HG03095 (cell line): ENCODE results near the gene KCNJ10.

Experiments
- ATAC-seq: cut with Tn5 transposase; IDR thresholded peaks from one replicate; pipeline ENCODE4 v1.9.1; 2021; ENCODE audit warnings: moderate library complexity; ENCODE audit not compliant: unreplicated experiment

KCNJ10 gene

GRCh38 chr1:159992161-159992560 lies 77.8 kb downstream of the KCNJ10 start:
- ATAC-seq, result no peak

DNA sequence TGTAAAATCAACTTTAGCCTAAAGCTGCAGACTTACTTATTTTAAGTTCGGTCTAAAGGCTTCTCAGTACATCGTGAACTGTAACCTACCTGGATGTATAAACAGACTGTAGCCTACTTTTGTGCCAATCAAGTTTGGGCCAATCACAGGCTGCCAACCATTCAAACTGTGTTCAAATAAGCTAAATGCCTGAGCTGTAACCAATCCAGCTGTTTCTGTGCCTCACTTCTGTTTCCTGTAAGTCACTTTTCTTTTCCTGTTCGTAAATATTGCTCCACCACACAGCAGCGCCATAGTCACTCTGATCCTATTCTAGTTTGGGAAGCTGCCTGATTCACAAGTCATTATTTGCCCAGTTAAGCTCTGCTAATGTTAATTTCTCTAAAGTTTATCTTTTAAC lies 78.4 kb downstream of the KCNJ10 start:
- no peak for ATAC-seq

GRCh38 chr1:159990005-159990404 lies 80.0 kb downstream of the KCNJ10 start:
- ATAC-seq, result no peak

- ATAC-seq, result no peak
These were observed 80.4 kb downstream of the KCNJ10 start for GRCh38 chr1:159989581-159989980.

DNA sequence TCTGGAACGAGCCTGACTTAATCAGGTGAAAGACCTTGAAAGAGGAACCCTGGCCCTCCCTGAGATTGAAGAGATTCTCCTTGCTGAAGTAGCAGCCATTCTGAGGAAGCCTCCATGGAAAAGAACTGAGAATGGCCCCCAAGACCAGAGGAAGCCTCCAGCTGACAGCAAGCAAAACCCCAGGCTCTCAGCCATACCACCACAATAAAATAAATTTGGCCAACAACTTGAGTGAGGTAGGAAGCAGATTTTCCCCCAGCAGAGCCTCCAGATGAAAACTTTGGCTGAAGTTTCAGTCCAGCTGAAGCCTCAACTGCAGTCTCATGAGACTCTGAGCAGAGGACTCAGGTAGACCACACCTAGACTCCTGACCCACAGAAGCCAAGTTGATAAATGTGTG lies 82.0 kb downstream of the KCNJ10 start:
- ATAC-seq, result no peak

- no peak for ATAC-seq
These were observed 82.8 kb downstream of the KCNJ10 start for GRCh38 chr1:159987186-159987585.

DNA sequence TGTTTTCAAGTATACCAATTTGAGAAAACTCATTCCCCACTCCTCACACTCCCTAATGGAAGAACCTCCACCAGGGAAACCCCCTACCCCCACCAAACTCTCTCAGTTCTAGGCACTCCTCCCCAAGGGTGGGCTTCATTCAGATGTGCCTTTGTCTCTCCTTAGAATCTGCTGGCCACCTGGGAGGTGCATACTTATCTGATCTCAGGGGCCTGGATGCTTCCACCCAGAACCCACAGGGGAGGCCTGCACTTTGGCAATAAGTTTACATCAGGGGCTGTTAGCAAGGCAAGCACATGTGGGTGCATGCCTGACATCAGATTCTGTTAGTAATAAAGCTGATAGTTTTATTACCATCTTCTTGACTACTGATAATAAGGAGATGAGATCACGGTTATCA lies 83.4 kb downstream of the KCNJ10 start:
- no peak for ATAC-seq

DNA sequence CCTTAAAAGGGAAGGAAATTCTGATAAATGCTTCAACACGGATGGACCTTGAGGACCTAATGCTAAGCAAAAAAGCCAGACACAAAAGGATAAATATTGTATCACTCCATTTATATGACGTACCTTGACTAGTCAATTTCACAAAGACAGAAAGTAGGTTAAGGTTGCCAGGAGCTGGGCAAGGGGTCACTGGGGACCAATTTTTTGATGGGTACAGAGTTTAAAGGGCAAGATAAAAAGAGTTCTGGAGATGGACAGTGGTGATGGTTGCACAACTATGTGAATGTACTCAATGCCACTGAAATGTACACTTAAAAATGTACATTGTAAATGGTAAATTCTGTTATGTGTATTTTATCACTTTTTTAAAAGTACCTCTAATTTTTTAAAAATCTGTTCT lies 83.9 kb downstream of the KCNJ10 start:
- ATAC-seq, result no peak

DNA sequence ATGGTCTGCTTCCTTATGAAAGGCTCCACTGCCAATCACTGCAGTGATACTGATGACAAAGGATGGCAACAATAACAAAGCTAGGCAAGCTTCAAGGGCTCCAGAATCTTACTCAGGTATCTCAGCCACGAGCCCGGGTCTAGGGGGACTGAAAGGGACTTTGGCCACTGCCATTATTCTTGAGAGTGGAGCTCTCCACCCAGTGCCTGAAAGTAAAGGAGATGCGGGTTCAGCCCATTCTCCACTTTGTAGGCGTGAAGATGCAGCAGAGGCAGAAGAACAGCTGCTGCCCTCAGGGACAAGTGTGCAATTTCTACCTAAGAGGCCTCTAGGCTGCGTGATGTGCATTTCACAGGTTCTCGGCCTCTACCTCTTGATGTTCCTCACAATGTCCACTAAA lies 84.5 kb downstream of the KCNJ10 start:
- ATAC-seq, result no peak

GRCh38 chr1:159983681-159984080 lies 86.3 kb downstream of the KCNJ10 start:
- ATAC-seq, result no peak

GRCh38 chr1:159982280-159982679 lies 87.7 kb downstream of the KCNJ10 start:
- ATAC-seq, result no peak

DNA sequence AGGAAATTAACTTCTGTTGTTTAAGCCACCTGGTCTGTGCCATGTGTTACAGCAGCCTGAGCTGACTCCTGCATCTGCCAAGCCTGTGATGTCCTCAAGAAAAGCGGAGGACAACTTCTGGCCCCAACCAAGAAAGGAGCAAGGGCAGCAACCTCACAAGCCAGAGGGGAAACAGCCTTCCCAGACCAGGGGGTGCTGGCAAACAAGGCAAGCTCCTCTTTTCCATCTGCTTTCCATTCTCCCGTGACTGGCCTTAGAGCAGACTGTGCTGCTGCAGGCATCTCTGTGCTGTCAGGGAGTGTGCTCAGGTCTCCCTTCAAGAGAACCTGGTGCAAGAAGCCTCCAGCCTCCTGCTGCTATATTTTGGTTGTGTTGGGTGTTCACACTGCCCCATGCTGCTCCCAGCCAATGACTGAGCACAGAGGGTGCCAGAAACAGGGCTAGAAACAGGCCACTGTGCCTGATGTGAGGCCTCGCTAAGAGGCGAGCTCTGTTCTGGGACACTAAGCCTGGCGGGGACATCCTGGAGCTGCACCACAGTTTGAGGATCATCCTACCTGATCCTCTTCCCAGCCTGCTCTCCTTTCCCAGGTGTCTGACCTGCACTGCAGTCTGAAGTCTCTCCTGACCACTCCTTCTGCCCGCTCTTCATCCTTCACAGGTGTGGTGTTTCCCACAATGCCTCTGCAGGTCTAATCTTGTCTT lies 88.5 kb downstream of the KCNJ10 start:
- no peak for ATAC-seq

GRCh38 chr1:159980786-159981185 lies 89.2 kb downstream of the KCNJ10 start:
- no peak for ATAC-seq

DNA sequence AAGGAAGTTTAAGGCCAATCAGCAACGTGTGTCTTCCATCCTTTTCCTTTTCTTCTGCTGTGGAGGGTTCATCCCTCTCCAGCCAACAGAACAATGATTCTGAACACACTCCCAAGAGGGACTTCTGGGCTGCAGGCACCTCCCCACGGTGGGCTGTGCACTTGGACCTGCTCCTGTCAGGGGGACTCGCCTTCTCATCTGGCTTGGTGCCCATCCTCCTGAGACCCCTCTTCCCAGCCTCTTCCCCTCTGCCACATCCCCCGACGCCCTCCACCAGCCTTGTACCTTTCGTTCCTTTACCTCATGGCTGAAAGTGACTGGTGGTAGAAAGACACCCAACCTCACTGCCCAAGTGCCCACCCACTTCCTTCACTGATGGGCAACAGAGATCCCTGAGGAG lies 89.9 kb downstream of the KCNJ10 start:
- no peak for ATAC-seq

DNA sequence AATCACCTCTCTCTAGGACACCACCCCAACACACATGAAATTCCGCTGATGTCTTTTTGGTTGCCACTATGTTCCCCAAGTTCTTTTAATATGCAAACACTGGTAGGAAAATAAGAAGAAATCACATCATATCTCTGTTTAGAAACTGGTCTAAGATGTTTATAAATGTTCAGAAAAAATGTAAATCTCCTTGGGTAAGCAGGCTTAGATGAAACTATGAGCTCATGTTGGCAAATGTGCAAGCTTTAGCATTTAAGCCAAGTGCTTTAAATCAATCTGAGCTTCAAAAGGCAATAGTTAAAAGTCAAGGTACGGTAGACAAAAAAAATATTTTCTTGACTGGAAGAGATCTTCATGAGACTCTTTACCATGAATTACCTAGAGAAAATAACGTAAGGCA lies 90.7 kb downstream of the KCNJ10 start:
- ATAC-seq, result no peak

- ATAC-seq, result no peak
These were observed 91.9 kb downstream of the KCNJ10 start for GRCh38 chr1:159978107-159978398.

DNA sequence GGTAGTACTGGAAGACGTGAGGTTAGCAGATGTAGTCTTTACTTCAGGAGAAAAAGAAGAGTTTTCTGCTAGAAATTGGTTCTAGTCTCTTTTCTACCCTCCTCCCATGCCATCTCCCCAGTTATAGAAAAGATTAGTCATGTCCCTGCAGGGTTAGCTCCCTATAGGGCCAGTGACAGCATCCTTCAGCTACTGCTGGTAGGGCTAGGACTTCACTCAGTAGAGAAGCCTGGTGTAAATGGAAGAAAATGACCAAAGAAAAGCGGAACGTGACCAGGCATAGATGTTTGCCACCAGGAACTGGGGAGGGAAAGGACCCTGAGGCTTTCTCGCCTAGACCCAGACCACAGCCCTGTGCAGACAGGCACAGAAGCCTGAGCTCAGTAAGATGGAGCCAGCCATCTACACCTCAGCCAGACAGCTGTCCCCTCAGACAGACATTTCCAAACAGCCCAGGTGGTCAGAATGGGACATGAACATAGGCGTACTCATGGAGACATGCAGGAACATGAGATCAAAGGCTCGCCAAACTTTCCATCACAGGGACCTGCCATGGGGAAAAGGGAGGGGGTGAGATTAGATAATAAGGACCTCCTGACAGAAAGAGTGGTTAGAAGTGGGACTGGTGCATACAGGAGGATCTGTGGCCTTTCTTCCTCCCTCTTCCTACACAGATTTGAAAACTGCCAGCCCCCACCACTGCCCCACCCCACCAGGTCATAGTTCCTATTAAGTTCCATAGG lies 92.4 kb downstream of the KCNJ10 start:
- ATAC-seq, result no peak

GRCh38 chr1:159974350-159974965 lies 95.5 kb downstream of the KCNJ10 start:
- no peak for ATAC-seq

DNA sequence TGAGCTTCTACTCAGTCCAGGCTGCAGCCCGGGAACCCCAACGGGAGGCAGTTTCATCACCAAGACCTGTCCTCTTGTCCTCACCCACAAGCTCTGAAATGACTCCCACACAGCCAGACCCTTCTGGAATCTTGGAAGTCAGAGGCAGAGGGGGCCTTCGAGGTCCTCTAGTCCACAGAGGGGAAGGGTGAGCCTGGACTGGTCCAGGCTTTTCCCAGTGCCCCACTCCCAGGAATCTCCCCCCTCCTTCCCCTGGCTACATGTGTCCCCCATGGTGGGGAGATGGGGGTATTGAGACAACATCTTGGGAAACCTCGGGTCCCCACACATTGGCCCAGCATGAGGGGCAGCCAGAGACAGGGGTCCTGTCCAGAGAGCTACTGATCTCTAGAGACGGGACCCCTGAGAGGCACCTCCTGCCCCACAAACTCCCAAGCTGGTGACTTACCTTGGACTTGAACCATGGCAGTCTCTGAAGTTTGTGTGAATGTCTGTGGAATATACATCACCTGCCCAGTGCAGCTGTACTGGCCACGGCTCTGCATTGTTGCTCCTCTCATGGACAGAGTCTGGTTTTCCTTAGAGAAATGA lies 96.5 kb downstream of the KCNJ10 start:
- no peak for ATAC-seq

DNA sequence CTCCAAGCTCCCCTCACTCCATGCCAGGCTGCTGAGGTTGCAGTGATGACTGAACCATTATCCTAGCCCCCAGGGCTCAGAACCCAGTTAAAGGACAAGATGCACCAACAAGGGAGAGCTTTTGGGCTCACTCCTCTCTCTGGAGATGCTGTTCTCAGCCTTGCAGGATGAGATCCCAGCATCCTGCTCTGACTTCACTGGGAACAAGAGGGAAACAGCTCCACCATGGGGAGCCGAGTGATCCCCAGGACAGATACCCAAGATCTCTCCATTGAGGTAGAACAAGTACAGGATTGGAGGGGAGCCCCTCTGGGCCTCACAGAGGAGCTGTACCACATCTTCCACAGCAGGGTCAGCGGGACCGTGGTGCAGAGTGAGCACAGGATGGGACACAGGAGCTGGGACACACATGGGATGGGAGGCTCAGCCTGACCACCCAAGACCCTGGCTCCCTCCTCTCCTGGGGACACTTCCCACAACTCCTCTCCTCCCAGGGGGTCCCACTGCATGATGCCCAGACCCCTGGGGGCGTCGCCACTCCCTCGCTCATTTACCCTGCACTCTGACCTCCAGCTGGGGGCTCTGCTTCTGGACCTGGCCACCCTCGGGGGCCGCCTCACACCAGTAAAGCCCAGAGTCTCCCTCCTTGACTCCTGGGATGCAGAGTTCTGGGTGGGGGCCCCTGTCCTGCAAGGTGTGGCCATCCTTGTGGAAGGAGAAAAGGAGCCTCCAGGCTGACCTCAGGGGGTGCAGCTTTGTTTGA lies 97.3 kb downstream of the KCNJ10 start:
- no peak for ATAC-seq

DNA sequence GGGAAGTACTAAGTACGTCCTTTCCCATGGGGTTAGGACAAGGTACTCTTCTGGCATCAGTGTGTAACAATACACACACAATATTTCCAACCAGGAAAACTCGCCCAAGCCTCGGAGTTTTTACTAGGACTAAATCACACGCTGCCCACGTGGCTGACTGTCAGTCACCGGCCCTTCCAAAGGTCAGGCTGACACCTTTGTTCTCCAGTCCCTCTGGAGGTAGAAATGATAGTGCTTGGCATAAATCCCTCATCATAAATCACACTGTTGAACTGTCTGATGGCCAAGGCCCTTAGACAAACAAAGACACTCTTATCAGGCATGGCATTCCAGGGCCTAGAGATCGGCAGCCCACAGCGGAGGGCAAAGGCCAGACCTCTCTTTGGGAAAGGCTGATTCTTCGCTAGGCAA lies 99.0 kb downstream of the KCNJ10 start:
- ATAC-seq, result no peak
